Fibroblast of pulmonary artery (primary cell): ENCODE data around the gene TPD52L2.

ENCODE experiments used
- DNase-seq: peaks from one replicate; pipeline ENCODE4 v3.0.0-alpha.2; 2010; ENCODE audit warnings: low read depth
- H3K4me3 ChIP-seq: replicated peaks from 2 replicates; pipeline ENCODE4 v1.5.1; 2011; ENCODE audit warnings: low read depth, mild to moderate bottlenecking, control low read depth, low read length, moderate library complexity
- TF ChIP-seq, protein P1 (sequence below): IDR thresholded peaks from 2 replicates; pipeline ENCODE4 v1.5.1; 2011; ENCODE audit warnings: mild to moderate bottlenecking, control low read depth, low read length, inconsistent platforms; ENCODE audit errors: missing control alignments

The TPD52L2 gene

DNA sequence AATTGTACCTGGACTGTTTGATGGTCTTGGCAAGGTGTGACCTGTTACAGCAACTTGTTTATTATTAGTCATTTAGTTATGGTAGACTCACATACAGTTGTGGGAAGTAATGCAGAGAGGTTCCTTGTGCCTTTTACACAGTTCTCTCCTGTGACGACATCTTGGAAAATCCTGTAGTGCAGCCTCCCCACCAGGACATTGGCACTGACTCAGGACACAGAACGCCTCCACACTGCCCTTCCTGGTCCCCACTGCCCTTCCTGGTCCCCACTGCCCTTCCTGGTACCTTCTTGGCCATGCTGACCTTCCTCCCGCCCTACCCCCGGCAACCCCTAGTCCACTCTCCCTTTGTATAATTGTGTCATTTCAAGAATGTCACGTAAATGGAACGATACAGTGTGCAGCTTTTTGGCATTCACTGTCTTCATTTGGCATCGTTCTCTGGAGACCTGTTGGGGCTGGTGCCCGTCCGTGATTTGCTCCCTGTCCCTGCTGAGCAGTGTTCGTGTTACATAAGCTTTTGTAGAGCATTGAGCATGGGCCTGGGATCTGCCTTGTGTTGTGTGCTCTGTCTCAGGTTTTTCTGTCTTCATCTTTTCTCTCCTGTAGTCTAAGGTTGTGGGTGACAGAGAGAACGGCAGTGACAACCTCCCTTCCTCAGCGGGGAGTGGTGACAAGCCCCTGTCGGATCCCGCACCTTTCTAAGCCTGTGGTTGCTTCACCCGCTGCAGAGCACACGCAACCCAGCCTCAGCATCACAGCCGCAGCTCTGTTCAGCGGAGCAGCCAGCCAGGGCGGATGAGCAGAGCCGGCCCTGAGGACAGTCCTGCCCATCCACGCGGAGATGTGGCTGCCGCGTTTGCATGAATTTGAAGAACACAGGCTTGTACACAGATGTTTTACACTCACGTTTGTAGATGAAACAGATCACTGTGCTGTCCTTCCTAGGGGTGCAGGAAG is 24.5 kb downstream of the TPD52L2 start:
- no peak for DNase-seq
- no peak overlapping the region for H3K4me3 ChIP-seq
- TF ChIP-seq, protein P1, sequence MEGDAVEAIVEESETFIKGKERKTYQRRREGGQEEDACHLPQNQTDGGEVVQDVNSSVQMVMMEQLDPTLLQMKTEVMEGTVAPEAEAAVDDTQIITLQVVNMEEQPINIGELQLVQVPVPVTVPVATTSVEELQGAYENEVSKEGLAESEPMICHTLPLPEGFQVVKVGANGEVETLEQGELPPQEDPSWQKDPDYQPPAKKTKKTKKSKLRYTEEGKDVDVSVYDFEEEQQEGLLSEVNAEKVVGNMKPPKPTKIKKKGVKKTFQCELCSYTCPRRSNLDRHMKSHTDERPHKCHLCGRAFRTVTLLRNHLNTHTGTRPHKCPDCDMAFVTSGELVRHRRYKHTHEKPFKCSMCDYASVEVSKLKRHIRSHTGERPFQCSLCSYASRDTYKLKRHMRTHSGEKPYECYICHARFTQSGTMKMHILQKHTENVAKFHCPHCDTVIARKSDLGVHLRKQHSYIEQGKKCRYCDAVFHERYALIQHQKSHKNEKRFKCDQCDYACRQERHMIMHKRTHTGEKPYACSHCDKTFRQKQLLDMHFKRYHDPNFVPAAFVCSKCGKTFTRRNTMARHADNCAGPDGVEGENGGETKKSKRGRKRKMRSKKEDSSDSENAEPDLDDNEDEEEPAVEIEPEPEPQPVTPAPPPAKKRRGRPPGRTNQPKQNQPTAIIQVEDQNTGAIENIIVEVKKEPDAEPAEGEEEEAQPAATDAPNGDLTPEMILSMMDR = no peak

DNA sequence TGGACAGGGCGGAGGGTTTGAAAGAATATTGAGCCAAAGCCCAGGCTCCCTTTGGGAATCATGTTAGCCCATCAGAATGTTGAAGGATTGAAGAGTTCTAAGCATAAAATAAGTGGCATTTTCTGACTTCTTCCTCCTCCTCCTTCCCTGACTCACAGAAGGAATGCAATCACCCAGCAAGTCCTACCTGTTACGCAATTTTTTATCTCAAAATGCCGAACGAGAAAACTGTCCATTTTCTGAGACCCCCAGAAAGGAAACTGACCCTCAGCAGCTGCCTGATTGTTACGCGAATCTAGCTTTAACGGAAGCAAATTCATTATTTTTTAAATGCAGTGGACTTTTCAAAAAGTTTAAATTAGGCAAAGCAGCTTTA is 25.1 kb downstream of the TPD52L2 start:
- TF ChIP-seq, protein P1 = no peak
- peak; percentile 43 for DNase-seq
- no peak overlapping the region for H3K4me3 ChIP-seq

DNA sequence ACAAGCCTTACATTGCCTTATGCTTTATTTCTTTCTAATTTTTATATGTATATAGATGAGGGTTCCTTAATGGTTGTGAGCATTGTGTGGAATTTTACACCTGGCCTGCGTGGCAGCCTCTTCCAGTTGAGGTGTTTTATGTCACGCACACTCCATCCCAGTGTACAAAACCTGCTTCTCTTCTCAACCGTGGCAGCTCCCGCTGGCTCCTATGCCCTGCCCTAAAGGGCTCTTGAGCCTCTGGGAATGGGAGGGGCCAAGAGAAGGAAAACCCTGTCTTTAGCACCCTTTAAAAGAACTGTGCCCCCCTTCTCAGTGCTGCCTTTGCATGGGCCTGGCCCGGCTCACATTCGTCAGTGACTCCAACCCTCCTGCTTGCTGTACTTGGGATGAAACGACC is 25.5 kb downstream of the TPD52L2 start:
- TF ChIP-seq, protein P1 = no peak
- no peak for DNase-seq
- no peak overlapping the region for H3K4me3 ChIP-seq

- no peak overlapping the region for H3K4me3 ChIP-seq
- DNase-seq = no peak
- TF ChIP-seq, protein P1 = no peak
Observed at GRCh38 chr20:63891061-63892002, 26.3 kb downstream of the TPD52L2 start.

DNA sequence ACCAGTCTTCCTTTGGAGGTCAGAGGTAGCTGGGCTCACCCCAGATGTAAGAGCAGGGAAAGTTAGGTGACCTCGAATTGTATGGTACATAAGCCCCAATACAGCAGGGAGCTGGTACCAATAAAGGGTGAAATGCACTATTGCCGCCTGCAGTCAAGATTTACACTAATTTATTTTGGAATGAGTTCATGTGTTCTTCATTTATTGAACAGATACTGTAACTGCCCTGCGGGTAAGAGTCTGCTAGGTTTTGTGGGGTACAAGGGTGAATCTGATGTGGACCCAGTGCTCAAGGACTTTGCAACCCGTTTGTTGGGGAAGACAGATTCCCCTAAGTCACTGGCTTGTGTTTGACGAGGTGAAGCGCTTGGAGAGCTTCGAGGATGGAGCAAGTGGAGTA is 27.3 kb downstream of the TPD52L2 start:
- TF ChIP-seq, protein P1 = no peak
- no peak for DNase-seq
- H3K4me3 ChIP-seq = no peak overlapping the region

GRCh38 chr20:63893999-63894357 is 28.9 kb downstream of the TPD52L2 start:
- DNase-seq = no peak
- no peak overlapping the region for H3K4me3 ChIP-seq
- TF ChIP-seq, protein P1 = no peak
